ENCODE measurements around the gene STAT5A. TPM values are rescaled to one million over a fixed set of nuclear protein-coding genes. Genes with fewer than 3 reads are reported as not detected.

STAT5A gene
- polyA plus RNA-seq, 1 of the 3 experiments (the other 2 are of a cell fraction): 2.3 TPM

- no peak for TF ChIP-seq PBX3 (IDR thresholded peaks at IDR 0.05)
- TF ChIP-seq IRF3 (IDR thresholded peaks at IDR 0.05; ENCODE audit: low read depth, low read length): no peak
- TF ChIP-seq REST (IDR thresholded peaks at IDR 0.05; ENCODE audit: low read depth, low read length): no peak
- no peak for TF ChIP-seq POLR2AphosphoS5 (IDR thresholded peaks at IDR 0.05; ENCODE audit: low read depth, low read length)
- no peak for TF ChIP-seq CHD2 (IDR thresholded peaks at IDR 0.05; ENCODE audit: low read length, partially characterized antibody)
Observed at GRCh38 chr17:42241871-42242270, 46.4 kb upstream of the STAT5A start (continued).

GRCh38 chr17:42243493-42243982 is 44.8 kb upstream of the STAT5A start:
- CTCF ChIA-PET: interaction anchor here (1.1 to 2.2 kb wide), 2 partner anchors 21 to 68 kb away, joined by 3 to 9 read pairs; no protein-coding TSS in a partner anchor
- no peaks in the 10 kb centered on the region for H3K9me3 ChIP-seq
- 90% methylated on average over 5 of the region's 5 CpGs for WGBS (ENCODE audit: low lambda C conversion rate)
- POLR2A ChIA-PET: no interaction called here
- peaks cover 71% of the 10 kb centered on the region for H3K79me2 ChIP-seq (ENCODE audit: insufficient read depth)
- H3K9ac ChIP-seq: no peak overlapping the region
- H2AFZ ChIP-seq (ENCODE audit: low read depth): no peak overlapping the region
- DNase-seq: no peak
- no peak overlapping the region for H3K4me2 ChIP-seq
- H3K36me3 ChIP-seq (replicated peaks in 1 of 2; ENCODE audit: control insufficient read depth in 1 of 2, insufficient read depth in 2 of 2, low read length in 1 of 2): peaks cover 0 to 6% of the 10 kb centered on the region in 2 experiments
- H4K20me1 ChIP-seq (ENCODE audit: insufficient read depth): no peaks in the 10 kb centered on the region; the same call in 1 of the 2 replicates
- no peaks in the 10 kb centered on the region for H3K9me2 ChIP-seq
- H3K27me3 ChIP-seq (ENCODE audit: insufficient read depth): no peaks in the 10 kb centered on the region
- peaks cover 0 to 2% of the 10 kb centered on the region in 2 experiments; a peak in 1 of 4 replicates for H3K4me1 ChIP-seq (ENCODE audit: control insufficient read depth in 1 of 2, insufficient read depth in 2 of 2, low read depth in 1 of 2, low read length in 1 of 2)
- H3K27ac ChIP-seq (ENCODE audit: low read depth in 2 of 2, low read length in 1 of 2): no peak overlapping the region
- peaks cover 5% of the 10 kb centered on the region for H3F3A ChIP-seq (replicated peaks; ENCODE audit: insufficient read depth)
- no peak overlapping the region for H3K4me3 ChIP-seq (ENCODE audit: low read depth in 2 of 2, low read length in 1 of 2)
- TF ChIP-seq GATA2 (CRISPR knock-in tag; IDR thresholded peaks at IDR 0.05) (no peak), TEAD4 (IDR thresholded peaks at IDR 0.05; ENCODE audit: borderline replicate concordance, insufficient read depth) (no peak), MAX (IDR thresholded peaks at IDR 0.05; ENCODE audit: low read depth) (no peak), GABPA (IDR thresholded peaks at IDR 0.05; ENCODE audit: low read depth) (no peak), CTCF (IDR thresholded peaks at IDR 0.05) (no peak), NFIC (IDR thresholded peaks at IDR 0.05; ENCODE audit: borderline replicate concordance) (no peak), EP300 (IDR thresholded peaks at IDR 0.05; ENCODE audit: borderline replicate concordance in 1 of 2, low read depth in 1 of 2, low read length in 1 of 2) (no peak), FOSL2 (IDR thresholded peaks at IDR 0.05; ENCODE audit: borderline replicate concordance, low read depth) (no peak), CHD2 (IDR thresholded peaks at IDR 0.05; ENCODE audit: low read length, partially characterized antibody) (no peak), FOXJ3 (CRISPR knock-in tag; IDR thresholded peaks at IDR 0.05) (no peak), REST (IDR thresholded peaks at IDR 0.05; ENCODE audit: low read depth, low read length) (no peak), RCOR1 (IDR thresholded peaks at IDR 0.05; ENCODE audit: low read length) (no peak), MEF2A (IDR thresholded peaks at IDR 0.05; ENCODE audit: borderline replicate concordance, low read depth) (no peak), RFX5 (IDR thresholded peaks at IDR 0.05; ENCODE audit: low read length) (no peak), RXRA (IDR thresholded peaks at IDR 0.05; ENCODE audit: borderline replicate concordance, low read depth) (no peak), RAD21 (IDR thresholded peaks at IDR 0.05; ENCODE audit: low read length) (no peak), YY1 (IDR thresholded peaks at IDR 0.05; ENCODE audit: low read depth) (no peak)
